Hepatocyte (in vitro differentiated cells): Measurements from ENCODE around the gene PRAMEF18.
"Not testable (repeated sequence)": the region's sequence is repeated elsewhere in the genome, so short reads cannot be mapped to it uniquely, and the experiment has no call there.

ENCODE experiments used
- EZH2 ChIP-seq: fragments of 200-600 bp; sonication (generic); IDR thresholded peaks from 2 replicates; pipeline ENCODE4 v1.6.1; 2016; ENCODE audit warnings: antibody characterized with exemption, mild to moderate bottlenecking, borderline replicate concordance
- EZH2phosphoT487 ChIP-seq: fragments of 200-600 bp; sonication (generic); IDR thresholded peaks from one replicate; pipeline ENCODE4 v1.6.1; 2018; ENCODE audit warnings: antibody characterized with exemption, mild to moderate bottlenecking, low read depth, moderate library complexity; ENCODE audit not compliant: unreplicated experiment, severe bottlenecking

GRCh38 chr1:13247122-13247521 lies 21.2 kb upstream of the PRAMEF18 start:
- TF ChIP-seq EZH2phosphoT487, EZH2: not testable (repeated sequence)
